ENCODE data around the gene ADCY2. TPM values are rescaled to one million over a fixed set of nuclear protein-coding genes. Genes with fewer than 3 reads are reported as not detected.
A peak's percentile ranks its signal among the peaks of the same experiment; 100 is the strongest.

Gene ADCY2
- total and polyA plus RNA-seq, 11 donors: 0.04 to 0.96 (median 0.32) TPM

DNA sequence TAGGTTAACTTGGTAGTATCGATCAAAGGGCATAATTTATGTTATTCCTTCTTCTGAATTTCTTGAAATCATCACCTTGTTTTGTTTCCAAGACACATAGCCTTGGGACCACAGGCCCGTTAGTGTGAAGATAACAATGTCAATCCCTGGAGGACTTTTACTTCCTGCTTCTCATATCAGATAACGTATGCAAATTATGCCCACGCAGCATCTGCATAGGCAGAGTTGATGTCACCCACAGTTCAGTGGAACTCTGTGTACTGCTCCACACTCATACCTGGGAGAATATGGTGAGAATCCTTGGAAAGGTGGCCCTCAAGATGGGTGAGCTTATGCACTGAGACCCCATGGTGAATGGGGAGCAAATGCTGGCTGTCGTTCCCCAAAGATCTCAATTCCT is 360.0 kb downstream of the ADCY2 start:
- intact Hi-C loops (cut with DNase I): no loop called here
- Histone ChIP-seq H3K36me3 (no peaks in the 10 kb centered on the region), H3K4me3 (no peak overlapping the region), H3K4me1 (no peaks in the 10 kb centered on the region), H3K27ac (peak overlapping the region in 2 of 12 donors; percentile 14 to 29), H3K9me3 (no peaks in the 10 kb centered on the region), H3K27me3 (peaks cover 0 to 20% (median 4%) of the 10 kb centered on the region in 9 donors)
- DNase-seq (no peak), ATAC-seq (no peak)
- 62 to 72% (median 69%) methylated on average over 5 of the region's 5 CpGs for WGBS, 4 donors
- no peak for TF ChIP-seq POLR2A (IDR thresholded peaks at IDR 0.05)
- TF ChIP-seq, protein P1, sequence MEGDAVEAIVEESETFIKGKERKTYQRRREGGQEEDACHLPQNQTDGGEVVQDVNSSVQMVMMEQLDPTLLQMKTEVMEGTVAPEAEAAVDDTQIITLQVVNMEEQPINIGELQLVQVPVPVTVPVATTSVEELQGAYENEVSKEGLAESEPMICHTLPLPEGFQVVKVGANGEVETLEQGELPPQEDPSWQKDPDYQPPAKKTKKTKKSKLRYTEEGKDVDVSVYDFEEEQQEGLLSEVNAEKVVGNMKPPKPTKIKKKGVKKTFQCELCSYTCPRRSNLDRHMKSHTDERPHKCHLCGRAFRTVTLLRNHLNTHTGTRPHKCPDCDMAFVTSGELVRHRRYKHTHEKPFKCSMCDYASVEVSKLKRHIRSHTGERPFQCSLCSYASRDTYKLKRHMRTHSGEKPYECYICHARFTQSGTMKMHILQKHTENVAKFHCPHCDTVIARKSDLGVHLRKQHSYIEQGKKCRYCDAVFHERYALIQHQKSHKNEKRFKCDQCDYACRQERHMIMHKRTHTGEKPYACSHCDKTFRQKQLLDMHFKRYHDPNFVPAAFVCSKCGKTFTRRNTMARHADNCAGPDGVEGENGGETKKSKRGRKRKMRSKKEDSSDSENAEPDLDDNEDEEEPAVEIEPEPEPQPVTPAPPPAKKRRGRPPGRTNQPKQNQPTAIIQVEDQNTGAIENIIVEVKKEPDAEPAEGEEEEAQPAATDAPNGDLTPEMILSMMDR (IDR thresholded peaks at IDR 0.05): no peak

DNA sequence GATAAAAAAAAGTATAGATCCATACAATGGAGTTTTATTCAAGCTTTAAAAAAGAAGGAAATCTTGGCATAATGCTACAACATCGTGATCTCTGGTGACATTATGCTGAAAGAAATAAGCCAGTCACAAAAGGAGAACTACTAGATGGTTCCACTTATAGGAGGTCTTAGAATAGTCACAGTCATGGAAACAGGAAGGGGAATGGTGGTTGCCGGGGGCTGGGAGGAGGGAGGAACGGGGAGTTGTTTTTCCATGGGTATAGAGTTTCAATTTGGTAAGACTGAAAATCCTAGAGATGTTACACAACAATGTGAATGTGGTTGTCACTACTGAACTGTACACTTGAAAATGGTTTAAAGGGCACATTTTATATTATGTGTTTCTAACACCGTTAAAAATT is 360.5 kb downstream of the ADCY2 start:
- DNase-seq (peak in 1 of 5 donors; percentile 21), ATAC-seq (peak in 1 of 4 donors; percentile 46)
- peaks cover 0 to 17% (median 4%) of the 10 kb centered on the region in 9 donors for H3K27me3 ChIP-seq
- no peak overlapping the region for H3K4me3 ChIP-seq
- no peaks in the 10 kb centered on the region for H3K4me1 ChIP-seq
- WGBS, 4 donors: 51 to 67% (median 55%) methylated on average over 4 of the region's 4 CpGs
- intact Hi-C loops (cut with DNase I): no loop called here
- no peaks in the 10 kb centered on the region for H3K9me3 ChIP-seq
- TF ChIP-seq POLR2A (IDR thresholded peaks at IDR 0.05): no peak
- TF ChIP-seq, protein P1 (IDR thresholded peaks at IDR 0.05): no peak
- H3K27ac ChIP-seq: peak overlapping the region in 2 of 12 donors; percentile 14 to 45
- no peaks in the 10 kb centered on the region for H3K36me3 ChIP-seq

DNA sequence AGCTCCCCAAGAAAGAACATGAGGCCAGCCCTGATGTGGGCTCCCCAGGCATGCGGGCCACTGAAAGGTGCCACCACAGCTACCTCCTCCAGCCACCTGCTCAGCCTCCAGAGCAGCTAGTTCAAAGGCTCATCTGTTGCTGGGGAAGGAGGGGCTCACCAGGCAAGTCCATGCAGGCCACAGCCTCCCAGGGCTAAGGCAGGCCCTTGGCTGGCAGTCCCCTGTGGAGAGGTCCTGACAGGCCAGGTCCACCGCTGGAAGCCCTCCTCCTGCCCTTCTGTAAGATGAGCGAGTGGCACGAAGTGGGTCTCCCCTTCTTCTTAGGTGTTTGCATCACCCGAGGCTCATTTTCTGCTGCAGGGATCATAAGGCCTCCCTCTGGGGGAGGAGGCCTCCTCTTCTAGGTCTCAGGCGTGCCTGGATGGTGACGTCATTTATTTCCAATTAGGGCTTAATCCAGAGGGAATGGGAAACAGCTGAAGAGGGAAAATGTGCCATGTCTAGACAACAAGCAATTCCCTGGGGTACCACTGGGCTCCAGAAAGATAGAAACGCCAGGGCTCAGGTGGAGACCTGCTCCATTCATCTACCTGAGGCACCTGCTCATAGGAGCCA is 363.4 kb downstream of the ADCY2 start:
- TF ChIP-seq, protein P1 (IDR thresholded peaks at IDR 0.05): no peak
- no peak for TF ChIP-seq POLR2A (IDR thresholded peaks at IDR 0.05)
- no peaks in the 10 kb centered on the region for H3K9me3 ChIP-seq
- peaks cover 0 to 14% (median 4%) of the 10 kb centered on the region in 9 donors for H3K27me3 ChIP-seq
- intact Hi-C loops (cut with DNase I): no loop called here
- H3K4me3 ChIP-seq: no peak overlapping the region
- 69 to 77% (median 70%) methylated on average over 6 to 8 of the region's 8 CpGs for WGBS, 4 donors
- no peaks in the 10 kb centered on the region for H3K36me3 ChIP-seq
- DNase-seq (no peak), ATAC-seq (no peak)
- H3K4me1 ChIP-seq: no peaks in the 10 kb centered on the region
- no peak overlapping the region for H3K27ac ChIP-seq

DNA sequence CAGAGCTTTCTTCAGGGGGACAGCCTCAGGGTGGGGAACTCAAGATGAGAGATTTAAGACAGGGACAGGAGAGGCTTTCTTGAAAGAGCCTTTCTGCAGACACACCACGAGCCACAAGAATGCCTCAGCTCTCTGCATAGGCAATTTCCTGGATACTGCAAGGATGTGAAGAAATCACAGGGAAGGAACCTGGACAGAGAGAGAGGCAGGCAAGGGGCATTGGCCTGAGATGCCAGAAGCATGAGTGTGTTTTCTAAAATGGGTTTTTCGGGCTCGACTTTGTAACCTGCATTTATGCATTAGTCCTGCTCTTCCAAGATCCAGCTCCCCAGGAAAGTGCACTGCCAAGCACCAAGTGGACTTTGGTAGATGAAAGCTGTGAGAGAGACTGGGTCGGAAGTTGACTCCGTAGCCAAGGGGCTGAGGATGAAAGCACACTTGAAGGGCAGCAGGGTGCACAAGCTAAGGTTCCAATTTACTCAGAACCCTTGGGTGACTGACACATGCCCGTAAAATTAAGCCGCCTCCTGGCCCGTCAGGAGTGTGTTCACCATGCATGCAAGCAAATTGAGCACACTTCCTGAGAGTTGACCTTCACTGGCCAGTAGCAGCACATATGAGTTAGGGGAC is 364.1 kb downstream of the ADCY2 start:
- intact Hi-C loops (cut with DNase I): no loop called here
- DNase-seq (no peak), ATAC-seq (no peak)
- no peak overlapping the region for H3K4me3 ChIP-seq
- H3K27ac ChIP-seq: no peak overlapping the region
- WGBS, 4 donors: 77 to 82% (median 80%) methylated on average over 8 of the region's 8 CpGs
- H3K27me3 ChIP-seq: peaks cover 0 to 13% (median under 1%) of the 10 kb centered on the region in 9 donors
- no peaks in the 10 kb centered on the region for H3K36me3 ChIP-seq
- TF ChIP-seq, protein P1 (IDR thresholded peaks at IDR 0.05): no peak
- TF ChIP-seq POLR2A (IDR thresholded peaks at IDR 0.05): no peak
- no peaks in the 10 kb centered on the region for H3K9me3 ChIP-seq
- no peaks in the 10 kb centered on the region for H3K4me1 ChIP-seq

Measured in heart left ventricle (tissue), 16 donors.